Bronchial epithelial cell (primary cell): Measurements from ENCODE around the gene UBE3C. TPM values are rescaled to one million over a fixed set of nuclear protein-coding genes. Genes with fewer than 3 reads are reported as not detected.

Experiments
- DNase-seq: peaks from one replicate; pipeline ENCODE4 v3.0.0-alpha.2; 2010; ENCODE audit warnings: low read depth
- FAIRE-seq: peaks from 2 replicates; lab custom pipeline; 2011; peaks lifted over from hg19 to GRCh38; lab: Jason Lieb, UNC
- H3K27me3 ChIP-seq: 2 replicates; pipeline ENCODE4 v1.5.1; 2011; ENCODE audit warnings: low read length; ENCODE audit not compliant: control insufficient read depth, insufficient read depth
- H3K36me3 ChIP-seq: 2 replicates; pipeline ENCODE4 v1.5.1; 2011; ENCODE audit warnings: low read length; ENCODE audit not compliant: control insufficient read depth, insufficient read depth
- H3K4me3 ChIP-seq: 2 replicates; pipeline ENCODE4 v1.5.1; 2011; ENCODE audit warnings: mild to moderate bottlenecking, low read depth, low read length, control low read depth
- CTCF ChIP-seq: IDR thresholded peaks from 2 replicates; pipeline ENCODE4 v1.5.1; 2011; ENCODE audit warnings: mild to moderate bottlenecking, moderate library complexity, low read length, control low read depth, inconsistent platforms; ENCODE audit not compliant: insufficient read depth, severe bottlenecking
- total RNA-seq: library from RNA; depleted of rRNA; stranded (reverse); fragments of >200 nt; gene quantifications from 2 replicates; pipeline ENCODE4 v1.2.1, GENCODE V29; 2014

UBE3C gene
- total RNA-seq, 1 donor from 2014 or later, result 89.5 TPM

DNA sequence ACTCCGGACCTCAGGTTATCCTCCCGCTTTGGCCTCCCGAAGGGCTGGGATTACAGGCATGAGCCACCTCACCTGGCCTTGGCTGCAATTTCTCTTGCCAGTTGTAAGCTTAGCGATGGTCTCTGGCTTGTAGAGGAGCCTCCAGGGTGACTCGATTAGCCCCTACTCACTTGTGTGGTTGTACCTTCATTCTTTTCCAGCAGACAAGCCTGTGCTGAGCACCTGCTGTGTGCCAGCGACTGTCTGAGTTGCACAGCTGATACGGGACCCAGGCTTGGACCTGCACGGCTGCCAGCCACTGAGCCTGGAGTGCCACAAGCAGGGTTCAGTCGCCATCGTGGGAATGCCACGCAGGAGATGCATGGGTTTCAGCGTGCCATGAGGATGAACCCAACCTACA, 156.0 kb downstream of the UBE3C start:
- no peak for DNase-seq
- Histone ChIP-seq H3K27me3 (no peaks in the 10 kb centered on the region), H3K36me3 (no peaks in the 10 kb centered on the region), H3K4me3 (no peak overlapping the region)
- TF ChIP-seq CTCF, result no peak
- no peak for FAIRE-seq

DNA sequence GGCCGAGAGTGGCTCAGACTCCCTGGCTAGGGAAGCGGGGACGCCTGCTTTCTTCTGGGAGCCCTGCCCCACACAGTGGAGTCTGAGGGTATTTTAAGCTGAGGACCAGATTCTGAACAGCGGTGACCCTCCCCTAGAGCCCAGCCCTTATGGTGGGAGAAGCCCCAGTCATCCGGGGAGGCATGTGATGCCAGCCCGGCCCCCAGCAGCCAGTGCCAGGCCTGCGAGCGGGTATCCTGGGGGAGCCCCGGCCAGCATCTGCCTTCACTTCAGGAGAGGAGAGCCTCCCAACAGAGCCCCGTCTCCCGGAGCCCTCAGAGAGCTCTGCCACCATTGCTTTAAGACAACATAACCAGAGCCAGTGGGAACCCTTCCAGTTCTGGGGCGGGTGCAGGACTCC, 156.6 kb downstream of the UBE3C start:
- FAIRE-seq (no peak), DNase-seq (no peak)
- no peaks in the 10 kb centered on the region for H3K27me3 ChIP-seq
- H3K4me3 ChIP-seq, result no peak overlapping the region
- H3K36me3 ChIP-seq, result no peaks in the 10 kb centered on the region
- TF ChIP-seq CTCF, result no peak

GRCh38 chr7:157297185-157297584, 158.5 kb downstream of the UBE3C start:
- TF ChIP-seq CTCF, result no peak
- no peak for FAIRE-seq
- DNase-seq, result no peak
- no peaks in the 10 kb centered on the region for H3K36me3 ChIP-seq
- H3K4me3 ChIP-seq, result no peak overlapping the region
- H3K27me3 ChIP-seq, result no peaks in the 10 kb centered on the region

DNA sequence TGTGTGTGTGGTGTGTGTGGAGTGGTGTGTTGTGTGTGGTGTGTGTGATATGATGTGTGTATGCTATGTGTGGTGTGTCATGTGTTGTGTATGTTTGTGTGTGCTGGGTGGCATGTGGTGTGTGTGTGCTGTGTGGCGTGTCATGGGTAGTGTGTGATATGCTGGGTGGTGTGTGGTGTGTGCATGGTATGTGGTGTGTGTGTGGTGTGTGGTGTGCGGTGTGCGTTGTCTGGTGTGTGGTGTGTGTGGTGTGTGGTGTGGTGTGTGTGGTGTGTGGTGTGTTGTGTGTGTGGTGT, 160.5 kb downstream of the UBE3C start:
- TF ChIP-seq CTCF, result no peak
- Histone ChIP-seq H3K36me3 (no peaks in the 10 kb centered on the region), H3K4me3 (no peak overlapping the region), H3K27me3 (no peaks in the 10 kb centered on the region)
- FAIRE-seq (no peak), DNase-seq (no peak)

DNA sequence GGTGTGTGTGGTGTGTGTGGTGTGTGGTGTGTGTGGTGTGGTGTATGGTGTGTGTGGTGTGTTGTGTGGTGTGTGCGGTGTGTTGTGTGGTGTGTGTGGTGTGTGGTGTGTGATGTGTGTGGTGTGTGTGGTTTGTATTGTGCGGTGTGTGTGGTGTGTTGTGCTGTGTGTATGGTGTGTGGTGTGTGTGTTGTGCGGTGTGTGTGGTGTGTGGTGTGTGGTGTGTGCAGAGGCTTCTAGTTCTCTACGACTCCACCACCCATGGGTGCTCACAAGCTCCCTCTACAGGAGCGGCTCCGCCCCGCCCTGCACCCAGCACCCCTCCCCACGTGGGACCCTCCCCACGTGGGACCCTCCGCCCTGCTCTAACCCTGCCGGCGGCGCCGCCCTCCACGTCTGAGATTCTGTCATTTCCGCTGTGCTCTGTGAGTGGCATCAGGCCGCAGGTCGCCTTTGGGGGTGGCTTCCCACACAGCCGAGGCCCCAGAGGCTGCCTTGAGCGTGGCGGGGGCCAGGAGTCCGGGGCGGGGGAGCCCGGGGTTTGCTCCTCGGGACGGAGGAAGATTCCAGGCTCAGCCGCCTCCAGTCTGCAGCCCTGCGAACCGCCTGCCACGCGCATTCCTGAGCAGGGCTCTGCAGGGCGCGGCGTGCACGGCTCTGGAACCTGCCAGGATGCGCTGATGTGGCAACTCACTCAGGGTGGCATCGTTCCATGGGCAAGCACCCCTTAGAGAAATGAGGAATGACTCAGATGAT, 161.1 kb downstream of the UBE3C start:
- no peaks in the 10 kb centered on the region for H3K27me3 ChIP-seq
- H3K4me3 ChIP-seq, result no peak overlapping the region
- no peak for DNase-seq
- FAIRE-seq, result peak; percentile 99
- H3K36me3 ChIP-seq, result no peaks in the 10 kb centered on the region
- TF ChIP-seq CTCF, result no peak

GRCh38 chr7:157300369-157300825, 161.7 kb downstream of the UBE3C start:
- H3K27me3 ChIP-seq, result no peaks in the 10 kb centered on the region
- no peak for DNase-seq
- FAIRE-seq, result no peak
- H3K4me3 ChIP-seq, result no peak overlapping the region
- TF ChIP-seq CTCF, result no peak
- no peaks in the 10 kb centered on the region for H3K36me3 ChIP-seq
